A673 (cell line): ENCODE data around the gene CATSPERB. TPM values are rescaled to one million over a fixed set of nuclear protein-coding genes. Genes with fewer than 3 reads are reported as not detected.

Source experiments
- BruUV-seq: library from RNA; stranded (reverse); fragments of 400-500 nt; replicated peaks from 2 replicates; lab custom pipeline; 2021; lab: Mats Ljungman, UMichigan
- CTCF ChIA-PET: fragments of 300-600 bp; sonication (Branson Sonifier 250); formaldehyde crosslinking; loops from one replicate; lab custom pipeline; 2022; ENCODE audit warnings: antibody characterized with exemption; lab: Charles Lee
- POLR2A ChIA-PET: fragments of 300-600 bp; sonication (Branson Sonifier 250); formaldehyde crosslinking; loops from one replicate; lab custom pipeline; 2022; ENCODE audit warnings: antibody characterized with exemption; ENCODE audit not compliant: low non-redundant PET; lab: Charles Lee
- DNase-seq: peaks from one replicate; pipeline ENCODE4 v3.0.0-alpha.2; 2015; ENCODE audit warnings: low spot score
- H3K27ac ChIP-seq: fragments of 200-600 bp; sonication (generic); 2 replicates; pipeline ENCODE4 v1.5.1; 2016; ENCODE audit warnings: mixed run types, low read depth, mild to moderate bottlenecking, mixed read lengths, antibody characterized with exemption, low read length; ENCODE audit not compliant: poor library complexity, severe bottlenecking
- H3K27me3 ChIP-seq: fragments of 200-600 bp; sonication (generic); replicated peaks from 2 replicates; pipeline ENCODE4 v1.6.1; 2017; ENCODE audit warnings: mixed run types, low read depth, mild to moderate bottlenecking, mixed read lengths, antibody characterized with exemption, low read length; ENCODE audit not compliant: insufficient read depth, poor library complexity
- H3K36me3 ChIP-seq: fragments of 200-600 bp; sonication (generic); 2 replicates; pipeline ENCODE4 v1.6.1; 2016; ENCODE audit warnings: mixed run types, mild to moderate bottlenecking, mixed read lengths, antibody characterized with exemption, low read length; ENCODE audit not compliant: insufficient read depth, poor library complexity, severe bottlenecking
- H3K4me1 ChIP-seq: fragments of 200-600 bp; sonication (generic); 2 replicates; pipeline ENCODE4 v1.6.1; 2017; ENCODE audit warnings: mixed run types, mild to moderate bottlenecking, mixed read lengths, antibody characterized with exemption, low read length; ENCODE audit not compliant: insufficient read depth, poor library complexity, severe bottlenecking
- H3K4me3 ChIP-seq: fragments of 200-600 bp; sonication (generic); 2 replicates; pipeline ENCODE4 v1.5.1; 2016; ENCODE audit warnings: low read depth, mixed run types, mild to moderate bottlenecking, mixed read lengths, low read length; ENCODE audit not compliant: poor library complexity, severe bottlenecking
- H3K9me3 ChIP-seq: fragments of 200-600 bp; sonication (generic); 2 replicates; pipeline ENCODE4 v1.6.1; 2016; ENCODE audit warnings: mixed run types, low read depth, mild to moderate bottlenecking, mixed read lengths, antibody characterized with exemption, low read length; ENCODE audit not compliant: poor library complexity, severe bottlenecking
- CTCF ChIP-seq: fragments of 300-800, 200-600 bp; sonication (generic); conservative IDR thresholded peaks from 2 replicates; pipeline ENCODE4 v1.5.1; 2017; ENCODE audit warnings: low read depth, mild to moderate bottlenecking, antibody characterized with exemption, low read length, moderate library complexity, mixed read lengths
- EZH2 ChIP-seq: fragments of 200-600 bp; sonication (generic); IDR thresholded peaks from 2 replicates; pipeline ENCODE4 v1.6.1; 2017; ENCODE audit warnings: borderline replicate concordance, low read depth, mild to moderate bottlenecking, mixed read lengths, antibody characterized with exemption, low read length; ENCODE audit not compliant: poor library complexity, severe bottlenecking
- intact Hi-C: fragments of 100-400 bp; cut with micrococcal nuclease; formaldehyde crosslinking; loops from one replicate; pipeline ENCODE4 v1.10.0; 2022; ENCODE audit not compliant: unreplicated experiment
- total RNA-seq: library from RNA; stranded (reverse); gene quantifications from 2 replicates; pipeline ENCODE4 v1.2.3, GENCODE V29; 2021

CATSPERB gene
- total RNA-seq, 1 experiment from 2014 or later = not detected

GRCh38 chr14:91719839-91720238 lies 12.0 kb downstream of the CATSPERB start:
- H3K4me3 ChIP-seq = no peak overlapping the region
- CTCF ChIA-PET = no interaction called here
- H3K27ac ChIP-seq = no peak overlapping the region
- no peak for TF ChIP-seq EZH2
- TF ChIP-seq CTCF = no peak
- H3K9me3 ChIP-seq = no peaks in the 10 kb centered on the region
- POLR2A ChIA-PET = no interaction called here
- H3K27me3 ChIP-seq = peaks cover 18% of the 10 kb centered on the region
- no peak for DNase-seq
- intact Hi-C loops = no loop called here
- H3K4me1 ChIP-seq = no peaks in the 10 kb centered on the region
- no peaks in the 10 kb centered on the region for H3K36me3 ChIP-seq
- no TSS peak for BruUV-seq

GRCh38 chr14:91716999-91717398 lies 14.9 kb downstream of the CATSPERB start:
- no TSS peak for BruUV-seq
- CTCF ChIA-PET = no interaction called here
- POLR2A ChIA-PET = no interaction called here

GRCh38 chr14:91714805-91715204 lies 17.1 kb downstream of the CATSPERB start:
- DNase-seq = no peak
- Histone ChIP-seq H3K4me1 (no peaks in the 10 kb centered on the region), H3K27ac (no peak overlapping the region), H3K27me3 (no peaks in the 10 kb centered on the region), H3K36me3 (no peaks in the 10 kb centered on the region), H3K4me3 (no peak overlapping the region), H3K9me3 (no peaks in the 10 kb centered on the region)
- peak; percentile 18; the same call in 1 of the 2 replicates for TF ChIP-seq CTCF
- no peak for TF ChIP-seq EZH2
- ChIA-PET POLR2A (no interaction called here), CTCF (interaction anchor here (0.6 kb wide), 1 partner anchor 72 kb away, joined by 4 read pairs; no protein-coding TSS in a partner anchor)
- intact Hi-C loops = no loop called here
- no TSS peak for BruUV-seq

More at GRCh38 chr14:91716999-91717398, 14.9 kb downstream of the CATSPERB start:
- Histone ChIP-seq H3K27ac (no peak overlapping the region), H3K27me3 (peaks cover 4% of the 10 kb centered on the region), H3K36me3 (no peaks in the 10 kb centered on the region), H3K4me1 (no peaks in the 10 kb centered on the region), H3K9me3 (no peaks in the 10 kb centered on the region), H3K4me3 (no peak overlapping the region)
- TF ChIP-seq CTCF = no peak
- TF ChIP-seq EZH2 = no peak
- no peak for DNase-seq
- intact Hi-C loops = no loop called here
